Measurements from ENCODE around the gene SLC7A7.
"Not testable (repeated sequence)": the region's sequence is repeated elsewhere in the genome, so short reads cannot be mapped to it uniquely, and the experiment has no call there.

Gene SLC7A7

DNA sequence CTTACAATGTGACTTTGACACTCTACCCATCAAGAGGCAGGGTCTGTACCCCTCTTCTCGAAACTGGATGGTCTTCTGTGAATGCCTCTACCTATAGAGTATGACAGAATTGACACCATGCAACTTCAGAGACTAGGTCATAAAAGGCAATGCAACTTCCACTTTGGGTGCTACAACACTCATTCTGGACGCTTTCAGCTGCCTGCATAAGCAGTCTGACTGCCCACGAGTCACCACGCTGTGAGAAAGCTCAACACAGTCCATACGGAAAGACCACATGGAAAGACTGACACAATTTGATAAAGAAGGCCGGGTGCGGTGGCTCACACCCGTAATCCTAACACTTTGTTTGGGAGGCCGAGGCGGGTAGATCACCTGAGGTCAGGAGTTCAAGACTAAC lies 14.9 kb downstream of the SLC7A7 start:
- H3K4me1 Mint-ChIP-seq, result peaks cover 63 to 75% of the 10 kb centered on the region in 2 donors
- peaks cover 2 to 3% of the 10 kb centered on the region in 2 donors for H3K9me3 Mint-ChIP-seq
- DNase-seq, result no peak
- no peak for ATAC-seq (replicated peaks)
- no peaks in the 10 kb centered on the region for H3K27me3 Mint-ChIP-seq
- H3K36me3 Mint-ChIP-seq, result peaks cover 11 to 16% of the 10 kb centered on the region in 2 donors
- H3K27ac Mint-ChIP-seq, result no peak overlapping the region
- no peak overlapping the region for H3K4me3 Mint-ChIP-seq

DNA sequence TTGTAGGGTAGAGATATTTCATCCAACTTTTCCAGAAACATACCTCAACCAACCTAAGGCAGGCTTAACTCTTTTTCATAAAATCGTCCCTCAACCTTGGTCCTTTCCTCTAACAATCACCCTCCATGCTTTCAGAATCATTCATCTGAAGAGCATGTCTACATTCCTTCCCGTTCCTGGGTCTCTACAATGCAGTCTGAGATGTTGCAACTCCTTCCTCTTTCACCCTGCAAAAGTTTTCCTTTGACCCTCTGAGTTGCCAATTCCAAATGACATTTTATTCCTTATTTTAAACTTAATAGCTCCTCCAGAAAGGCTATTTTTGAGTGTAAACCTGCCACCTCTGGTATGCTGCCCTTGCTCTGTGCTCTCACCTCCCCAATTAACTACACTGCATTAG lies 16.7 kb downstream of the SLC7A7 start:
- Mint-ChIP-seq H3K4me1 (peaks cover 61 to 74% of the 10 kb centered on the region in 2 donors), H3K27ac (no peak overlapping the region), H3K4me3 (no peak overlapping the region), H3K27me3 (no peaks in the 10 kb centered on the region), H3K9me3 (peaks cover 2 to 3% of the 10 kb centered on the region in 2 donors), H3K36me3 (peaks cover 8 to 14% of the 10 kb centered on the region in 2 donors)
- DNase-seq, result no peak
- no peak for ATAC-seq (replicated peaks)

DNA sequence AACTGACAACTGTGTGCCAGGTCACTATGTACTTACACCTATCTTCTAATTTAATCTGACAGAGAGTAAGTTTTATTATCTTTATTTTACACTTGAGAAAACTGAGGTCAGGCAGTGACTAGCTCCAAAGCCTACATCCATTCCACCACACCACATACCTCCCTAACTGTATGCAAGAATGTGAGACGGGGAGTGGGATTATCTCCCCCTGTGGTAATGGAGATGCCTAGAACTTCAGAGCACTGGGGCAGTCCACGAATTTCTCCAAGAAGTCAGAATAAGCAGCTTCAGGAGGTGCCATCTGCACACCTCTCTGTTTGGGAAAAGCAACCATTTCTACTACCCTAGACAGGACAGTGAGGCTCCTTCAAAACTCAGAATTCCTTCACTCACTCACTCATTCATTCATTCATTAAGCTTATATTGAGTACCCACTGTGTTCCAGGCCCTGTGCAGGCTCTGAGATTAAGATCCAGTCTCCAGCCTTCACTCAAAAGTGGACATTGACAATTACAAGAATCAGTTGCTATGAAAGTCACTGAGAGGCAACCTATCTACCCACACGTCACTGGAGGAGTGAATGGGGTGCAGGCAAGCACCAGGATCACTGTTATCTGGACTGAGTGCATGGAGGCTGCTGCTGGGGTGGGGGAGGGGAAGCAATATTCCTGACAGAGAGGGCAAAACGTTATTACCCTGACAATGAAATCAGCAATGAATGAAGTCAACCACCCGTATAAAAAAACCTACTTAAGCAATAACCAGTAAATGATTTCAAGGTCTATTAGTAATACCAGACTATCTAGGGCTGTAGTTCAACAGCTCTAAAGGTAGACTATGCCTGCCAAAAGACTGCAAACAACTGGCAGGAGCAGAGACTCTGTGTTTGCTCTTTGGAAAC lies 18.0 kb downstream of the SLC7A7 start:
- Mint-ChIP-seq H3K4me3 (no peak overlapping the region), H3K27ac (no peak overlapping the region), H3K27me3 (no peaks in the 10 kb centered on the region), H3K36me3 (peaks cover 8 to 11% of the 10 kb centered on the region in 2 donors), H3K4me1 (peaks cover 51 to 62% of the 10 kb centered on the region in 2 donors), H3K9me3 (peaks cover 0 to 2% of the 10 kb centered on the region in 2 donors)
- ATAC-seq (replicated peaks) (no peak), DNase-seq (no peak)

DNA sequence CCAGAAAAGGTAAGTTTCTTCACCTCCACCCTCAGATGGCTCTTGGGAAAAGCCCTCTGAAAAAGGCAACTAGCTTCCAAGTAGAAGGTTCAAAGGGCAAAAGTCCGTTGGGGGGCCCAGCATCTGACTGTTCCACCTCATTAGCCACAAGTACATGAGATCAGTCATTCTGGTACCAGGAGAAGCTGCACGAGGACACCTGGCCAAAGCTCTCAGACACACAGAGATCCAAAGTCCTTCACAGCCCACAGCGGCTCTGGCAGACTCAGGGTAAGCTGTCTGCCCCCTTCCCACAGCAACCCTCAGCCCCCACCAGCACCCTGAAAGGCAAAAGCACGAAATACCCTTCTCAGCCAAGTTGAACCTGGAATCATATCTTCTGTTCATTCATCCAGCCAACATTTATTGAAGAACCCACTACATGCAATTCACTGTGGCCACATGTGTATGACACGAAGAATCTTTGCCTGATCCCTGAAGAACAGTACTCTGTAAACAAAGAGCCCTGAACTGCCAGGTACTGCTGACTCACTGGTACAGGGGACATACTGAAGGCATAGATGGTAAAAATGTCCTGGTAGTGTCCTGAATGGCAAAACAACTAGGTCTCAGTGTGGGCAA lies 19.0 kb downstream of the SLC7A7 start:
- Mint-ChIP-seq H3K4me1 (peaks cover 52 to 63% of the 10 kb centered on the region in 2 donors), H3K27me3 (no peaks in the 10 kb centered on the region)
- DNase-seq, result no peak

GRCh38 chr14:22794551-22794951 lies 20.7 kb downstream of the SLC7A7 start:
- ATAC-seq (replicated peaks), result peak; percentile 49 to 69
- Mint-ChIP-seq H3K4me1 (peaks cover 57 to 76% of the 10 kb centered on the region in 2 donors), H3K4me3 (peak overlapping the region in 1 of 2 donors; percentile 39), H3K27me3 (no peaks in the 10 kb centered on the region), H3K9me3 (peaks cover 0 to 2% of the 10 kb centered on the region in 2 donors), H3K27ac (peak overlapping the region; percentile 94), H3K36me3 (peaks cover 5 to 7% of the 10 kb centered on the region in 2 donors)
- peak; percentile 22 for DNase-seq

More for the DNA sequence above, 19.0 kb downstream of the SLC7A7 start:
- Mint-ChIP-seq H3K36me3 (peaks cover 8 to 14% of the 10 kb centered on the region in 2 donors), H3K4me3 (peak overlapping the region in 1 of 2 donors; percentile 70), H3K9me3 (peaks cover 0 to 2% of the 10 kb centered on the region in 2 donors), H3K27ac (peak overlapping the region; percentile 91)
- ATAC-seq (replicated peaks), result peak in 1 of 2 donors; percentile 42

DNA sequence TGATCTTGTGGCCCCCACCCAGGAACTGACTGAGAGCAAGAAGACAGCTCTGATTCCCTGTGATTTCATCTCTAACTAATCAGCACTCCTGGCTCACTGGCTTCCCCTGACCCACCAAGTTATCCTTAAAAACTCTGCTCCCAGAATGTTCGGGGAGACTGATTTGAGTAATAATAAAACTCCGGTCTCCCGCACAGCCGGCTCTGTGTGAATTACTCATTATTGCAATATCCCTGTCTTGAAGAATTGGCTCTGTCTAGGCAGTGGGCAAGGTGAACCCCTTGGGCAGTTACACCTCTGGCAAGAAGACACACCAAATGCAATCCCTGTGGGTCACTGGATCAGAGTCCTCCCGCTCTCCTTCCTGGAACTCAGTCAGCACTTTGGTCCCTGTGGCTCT lies 21.3 kb downstream of the SLC7A7 start:
- Mint-ChIP-seq H3K9me3 (peaks cover 0 to 2% of the 10 kb centered on the region in 2 donors), H3K4me3 (no peak overlapping the region), H3K36me3 (peaks cover 5 to 7% of the 10 kb centered on the region in 2 donors), H3K4me1 (peaks cover 57 to 78% of the 10 kb centered on the region in 2 donors), H3K27me3 (no peaks in the 10 kb centered on the region), H3K27ac (peak overlapping the region; percentile 94)
- ATAC-seq (replicated peaks), result no peak
- no peak for DNase-seq

DNA sequence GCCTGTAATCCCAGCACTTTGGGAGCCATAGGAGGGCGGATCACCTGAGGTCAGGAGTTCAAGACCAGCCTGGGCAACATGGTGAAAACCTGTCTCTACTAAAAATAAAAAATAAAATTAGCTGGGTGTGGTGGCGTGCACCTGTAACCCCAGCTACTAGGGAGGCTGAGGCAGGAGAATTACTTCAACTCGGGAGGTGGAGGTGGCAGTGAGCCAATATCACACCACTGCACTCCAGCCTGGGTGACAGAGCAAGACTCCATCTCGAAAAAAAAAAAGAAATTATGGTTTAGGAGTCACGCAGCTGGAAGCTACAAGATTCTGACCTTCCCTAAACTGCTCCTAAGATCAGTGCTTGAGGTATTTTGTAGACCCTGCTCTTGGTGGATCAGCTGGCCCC lies 21.7 kb downstream of the SLC7A7 start:
- peak overlapping the region; percentile 94 for H3K27ac Mint-ChIP-seq

DNA sequence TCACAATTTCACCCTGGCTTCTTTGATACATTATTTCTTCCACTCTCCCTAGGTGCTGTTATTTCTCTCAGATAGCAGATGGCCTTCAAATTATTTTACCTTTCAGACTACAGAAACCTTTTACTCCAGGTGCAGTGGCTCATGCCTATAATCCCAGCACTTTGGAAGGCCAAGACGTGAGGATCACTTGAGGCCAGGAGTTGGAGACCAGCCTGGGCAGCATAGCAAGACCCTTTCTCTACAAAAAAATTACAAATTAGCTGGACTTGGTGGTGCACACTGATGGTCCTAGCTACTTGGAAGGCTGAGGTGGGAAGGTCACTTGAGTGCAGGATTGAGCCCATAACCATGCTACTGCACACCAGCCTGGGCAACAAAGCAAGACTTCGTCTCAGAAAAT lies 23.1 kb downstream of the SLC7A7 start:
- H3K4me1 Mint-ChIP-seq, result peaks cover 45 to 66% of the 10 kb centered on the region in 2 donors
- ATAC-seq (replicated peaks), result no peak
- peaks cover 0 to 2% of the 10 kb centered on the region in 2 donors for H3K9me3 Mint-ChIP-seq
- no peak for DNase-seq
- peaks cover 5 to 7% of the 10 kb centered on the region in 2 donors for H3K36me3 Mint-ChIP-seq
- H3K27me3 Mint-ChIP-seq, result no peaks in the 10 kb centered on the region
- H3K4me3 Mint-ChIP-seq, result no peak overlapping the region
- peak overlapping the region; percentile 68 for H3K27ac Mint-ChIP-seq

More for the DNA sequence above, 21.7 kb downstream of the SLC7A7 start:
- not testable (repeated sequence) for H3K36me3 Mint-ChIP-seq; DNase-seq; H3K4me3 Mint-ChIP-seq; H3K9me3 Mint-ChIP-seq; ATAC-seq (replicated peaks); H3K27me3 Mint-ChIP-seq
- peaks cover 54 to 75% of the 10 kb centered on the region in 2 donors for H3K4me1 Mint-ChIP-seq

- Mint-ChIP-seq H3K27ac (peak overlapping the region; percentile 90), H3K4me3 (peak overlapping the region; percentile 22 to 49), H3K36me3 (peaks cover 4 to 7% of the 10 kb centered on the region in 2 donors), H3K9me3 (peaks cover 0 to 2% of the 10 kb centered on the region in 2 donors), H3K4me1 (peaks cover 42 to 60% of the 10 kb centered on the region in 2 donors), H3K27me3 (no peaks in the 10 kb centered on the region)
- ATAC-seq (replicated peaks), result peak in 1 of 2 donors; percentile 9
- no peak for DNase-seq
Observed at GRCh38 chr14:22791301-22791700, 23.9 kb downstream of the SLC7A7 start.

DNA sequence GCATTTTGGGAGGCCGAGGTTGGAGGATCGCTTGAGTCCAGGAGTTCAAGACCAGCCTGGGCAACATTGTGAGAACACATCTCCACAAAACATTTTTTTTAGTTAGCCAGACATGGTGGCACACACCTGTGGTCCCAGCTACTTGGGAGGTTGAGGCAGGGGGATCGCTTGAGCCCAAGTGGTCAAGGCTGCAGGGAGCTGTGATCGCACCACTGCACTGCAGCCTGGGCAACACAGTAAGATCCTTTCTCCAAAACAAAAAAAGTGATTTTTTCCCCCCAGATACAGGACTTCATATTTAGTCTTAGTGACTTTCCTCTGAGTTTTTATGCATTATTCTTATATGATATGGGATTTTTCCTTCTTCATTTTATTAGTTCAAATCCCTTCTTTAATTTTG lies 28.6 kb downstream of the SLC7A7 start:
- Mint-ChIP-seq H3K27ac (no peak overlapping the region), H3K4me3 (no peak overlapping the region), H3K9me3 (no peaks in the 10 kb centered on the region), H3K27me3 (no peaks in the 10 kb centered on the region), H3K36me3 (peaks cover 0 to 2% of the 10 kb centered on the region in 2 donors), H3K4me1 (peaks cover 22 to 29% of the 10 kb centered on the region in 2 donors)
- ATAC-seq (replicated peaks), result no peak
- DNase-seq, result no peak

GRCh38 chr14:22781301-22781991 lies 33.8 kb downstream of the SLC7A7 start:
- H3K27ac Mint-ChIP-seq, result no peak overlapping the region
- H3K4me3 Mint-ChIP-seq, result no peak overlapping the region
- peaks cover under 1 to 2% of the 10 kb centered on the region in 2 donors for H3K36me3 Mint-ChIP-seq
- ATAC-seq (replicated peaks), result no peak
- no peaks in the 10 kb centered on the region for H3K27me3 Mint-ChIP-seq
- DNase-seq, result no peak
- H3K9me3 Mint-ChIP-seq, result no peaks in the 10 kb centered on the region
- peaks cover 0 to 4% of the 10 kb centered on the region in 2 donors for H3K4me1 Mint-ChIP-seq

DNA sequence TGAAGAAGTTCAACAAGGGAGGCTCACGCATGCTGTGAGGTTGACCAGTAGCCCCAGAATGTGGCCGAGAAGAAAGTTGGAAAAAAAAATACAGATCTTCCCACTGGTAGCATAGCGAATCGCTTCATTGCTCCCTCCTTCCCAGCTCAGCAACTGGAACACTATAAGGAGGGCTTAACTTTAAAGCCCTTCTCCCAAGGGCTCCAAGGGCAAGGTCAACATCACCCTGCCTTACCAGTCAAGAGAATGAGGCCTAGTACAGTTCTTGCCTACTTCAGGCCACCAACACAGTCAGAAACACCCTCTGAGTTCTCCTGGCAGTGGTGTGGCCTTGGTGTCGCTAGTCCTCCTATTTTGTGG lies 34.3 kb downstream of the SLC7A7 start:
- ATAC-seq (replicated peaks) (no peak), DNase-seq (no peak)
- Mint-ChIP-seq H3K4me3 (no peak overlapping the region), H3K9me3 (no peaks in the 10 kb centered on the region), H3K4me1 (peaks cover 0 to 2% of the 10 kb centered on the region in 2 donors), H3K36me3 (peaks cover 2 to 5% of the 10 kb centered on the region in 2 donors), H3K27me3 (no peaks in the 10 kb centered on the region), H3K27ac (no peak overlapping the region)

- H3K27me3 Mint-ChIP-seq, result no peaks in the 10 kb centered on the region
- H3K36me3 Mint-ChIP-seq, result peaks cover 7 to 13% of the 10 kb centered on the region in 2 donors
- DNase-seq (no peak), ATAC-seq (replicated peaks) (no peak)
- peaks cover 0 to 2% of the 10 kb centered on the region in 2 donors for H3K4me1 Mint-ChIP-seq
- peak overlapping the region; percentile 62 for H3K27ac Mint-ChIP-seq
- no peaks in the 10 kb centered on the region for H3K9me3 Mint-ChIP-seq
- no peak overlapping the region for H3K4me3 Mint-ChIP-seq
Observed at GRCh38 chr14:22780105-22780679, 35.0 kb downstream of the SLC7A7 start.

- no peak for DNase-seq
- ATAC-seq (replicated peaks), result no peak
- Mint-ChIP-seq H3K4me3 (no peak overlapping the region), H3K4me1 (peaks cover 2 to 9% of the 10 kb centered on the region in 2 donors), H3K36me3 (peaks cover 13 to 31% of the 10 kb centered on the region in 2 donors), H3K27me3 (no peaks in the 10 kb centered on the region), H3K27ac (peak overlapping the region; percentile 1), H3K9me3 (no peaks in the 10 kb centered on the region)
Observed at GRCh38 chr14:22778084-22778483, 37.2 kb downstream of the SLC7A7 start.
